ENCODE results near the gene TFCP2L1. TPM values are rescaled to one million over a fixed set of nuclear protein-coding genes. Genes with fewer than 3 reads are reported as not detected.

The TFCP2L1 gene
- total and polyA plus RNA-seq, 10 donors, result 0.15 to 8.9 (median 2.7) TPM

GRCh38 chr2:121196132-121196848, 88.7 kb downstream of the TFCP2L1 start:
- Histone ChIP-seq H3K27me3 (replicated peaks in 1 of 7) (no peaks in the 10 kb centered on the region), H3K4me3 (no peak overlapping the region), H3K27ac (peak overlapping the region in 2 of 8 donors; percentile 87 to 90), H3K4me1 (peaks cover 0 to 20% (median 0%) of the 10 kb centered on the region in 6 donors), H3K36me3 (no peaks in the 10 kb centered on the region), H3K9me3 (no peaks in the 10 kb centered on the region)
- intact Hi-C loops (cut with DNase I; ENCODE audit: low total_unique reads), result no loop called here
- 87 to 91% (median 89%) methylated on average over 16 to 19 of the region's 19 CpGs for WGBS, 5 donors
- DNase-seq, result no peak
- TF ChIP-seq POLR2A (IDR thresholded peaks at IDR 0.05) (no peak), POLR2AphosphoS5 (IDR thresholded peaks at IDR 0.05) (no peak), CTCF (IDR thresholded peaks at IDR 0.05 in 8 of 11, conservative IDR thresholded peaks at IDR 0.05 in 3 of 11) (no peak)

- 63 to 85% (median 81%) methylated on average over 5 of the region's 5 CpGs for WGBS, 5 donors
- TF ChIP-seq CTCF (IDR thresholded peaks at IDR 0.05 in 8 of 11, conservative IDR thresholded peaks at IDR 0.05 in 3 of 11) (no peak), POLR2AphosphoS5 (IDR thresholded peaks at IDR 0.05) (no peak), POLR2A (IDR thresholded peaks at IDR 0.05) (no peak)
- DNase-seq, result peak; percentile 60
- H3K27ac ChIP-seq, result no peak overlapping the region
- no peaks in the 10 kb centered on the region for H3K9me3 ChIP-seq
- intact Hi-C loops (cut with DNase I; ENCODE audit: low total_unique reads), result no loop called here
- no peaks in the 10 kb centered on the region for H3K27me3 ChIP-seq (replicated peaks in 1 of 7)
- H3K36me3 ChIP-seq, result no peaks in the 10 kb centered on the region
- H3K4me1 ChIP-seq, result peaks cover 0 to 20% (median 0%) of the 10 kb centered on the region in 6 donors
- no peak overlapping the region for H3K4me3 ChIP-seq
Observed at GRCh38 chr2:121195036-121195435, 90.0 kb downstream of the TFCP2L1 start.

- Histone ChIP-seq H3K36me3 (no peaks in the 10 kb centered on the region), H3K27ac (no peak overlapping the region), H3K4me1 (peaks cover 0 to 23% (median 0%) of the 10 kb centered on the region in 6 donors), H3K4me3 (no peak overlapping the region), H3K9me3 (no peaks in the 10 kb centered on the region), H3K27me3 (replicated peaks in 1 of 7) (no peaks in the 10 kb centered on the region)
- TF ChIP-seq POLR2A (IDR thresholded peaks at IDR 0.05) (no peak), CTCF (IDR thresholded peaks at IDR 0.05 in 8 of 11, conservative IDR thresholded peaks at IDR 0.05 in 3 of 11) (no peak), POLR2AphosphoS5 (IDR thresholded peaks at IDR 0.05) (no peak)
- intact Hi-C loops (cut with DNase I; ENCODE audit: low total_unique reads), result no loop called here
- peak; percentile 41 for DNase-seq
- WGBS, 5 donors, result 77 to 90% (median 87%) methylated on average over 5 of the region's 5 CpGs
Observed at GRCh38 chr2:121194626-121195025, 90.4 kb downstream of the TFCP2L1 start.

- no peak for TF ChIP-seq POLR2AphosphoS5 (IDR thresholded peaks at IDR 0.05)
- TF ChIP-seq CTCF (IDR thresholded peaks at IDR 0.05 in 8 of 11, conservative IDR thresholded peaks at IDR 0.05 in 3 of 11), result no peak
- TF ChIP-seq POLR2A (IDR thresholded peaks at IDR 0.05), result no peak
- intact Hi-C loops (cut with DNase I; ENCODE audit: low total_unique reads), result no loop called here
- H3K27ac ChIP-seq, result no peak overlapping the region
- no peak for DNase-seq
- WGBS, 5 donors, result 72 to 95% (median 90%) methylated on average over 1 of the region's 1 CpG
- no peaks in the 10 kb centered on the region for H3K27me3 ChIP-seq (replicated peaks in 1 of 7)
- no peaks in the 10 kb centered on the region for H3K36me3 ChIP-seq
- H3K4me1 ChIP-seq, result peaks cover 0 to 22% (median 0%) of the 10 kb centered on the region in 6 donors
- no peaks in the 10 kb centered on the region for H3K9me3 ChIP-seq
- H3K4me3 ChIP-seq, result no peak overlapping the region
Observed at GRCh38 chr2:121193185-121193584, 91.8 kb downstream of the TFCP2L1 start.

Measured in spleen (tissue), 11 donors.